ENCODE results near the gene MRPL4. TPM values are rescaled to one million over a fixed set of nuclear protein-coding genes. Genes with fewer than 3 reads are reported as not detected.
A peak's percentile ranks its signal among the peaks of the same experiment; 100 is the strongest.

The MRPL4 gene
- total and polyA plus RNA-seq, 10 of the 15 experiments (the other 5 are each of a cell fraction or from before 2014, with no cell fraction given) = 0.79 to 221 (median 112) TPM

GRCh38 chr19:10231612-10232228 lies 20.3 kb upstream of the MRPL4 start (continued):
- TF ChIP-seq USF1 (IDR thresholded peaks at IDR 0.05; ENCODE audit: borderline replicate concordance, extremely low read length, insufficient read depth, low read depth, low read length) (no peak), ATF2 (IDR thresholded peaks at IDR 0.05; ENCODE audit: low read length) (peak; percentile 55; the same call in 1 of the 2 replicates), HSF1 (IDR thresholded peaks at IDR 0.05; ENCODE audit: low read depth, low read length) (no peak)

- peaks cover 23% of the 10 kb centered on the region for H3K79me2 ChIP-seq (ENCODE audit: control insufficient read depth, insufficient read depth, low read length)
- in situ Hi-C loops (cut with MboI) (loop anchor here (25.0 kb wide), 1 partner anchor 1097 kb away; the partner anchor contains the start of genes OR7G3 and ZNF317), intact Hi-C loops (cut with micrococcal nuclease; ENCODE audit: unreplicated experiment) (no loop called here)
- SMC1A ChIA-PET (ENCODE audit: uncharacterized antibody, unreplicated experiment) = interaction anchor here (0.7 to 3.6 kb wide), 3 partner anchors 12 to 133 kb away, joined by 3 to 22 read pairs (median 4); no protein-coding TSS in a partner anchor
- FAIRE-seq (no peak), DNase-seq (ENCODE audit: low read depth, low spot score) (no peak), ATAC-seq (no peak)
- WGBS (ENCODE audit: insufficient coverage, insufficient replicate concordance, low lambda C conversion rate, missing lambda C conversion rate) = 94% methylated on average over 2 of the region's 4 CpGs
- no peak overlapping the region for H2AFZ ChIP-seq (ENCODE audit: control insufficient read depth, low read depth, low read length)
- H4K20me1 ChIP-seq (ENCODE audit: control insufficient read depth, insufficient read depth) = no peaks in the 10 kb centered on the region
- POLR2A ChIA-PET = interaction anchor here (0.7 to 3.3 kb wide), 3 partner anchors 12 to 148 kb away, joined by 4 to 35 read pairs (median 6); no protein-coding TSS in a partner anchor
- H3K4me1 ChIP-seq (ENCODE audit: control insufficient read depth, insufficient read depth, low read length) = peaks cover 45% of the 10 kb centered on the region
- no peaks in the 10 kb centered on the region; a peak in 1 of 4 replicates for H3K36me3 ChIP-seq (ENCODE audit: control insufficient read depth in 2 of 2, insufficient read depth in 2 of 2, low read length in 1 of 2)
- H3K4me2 ChIP-seq (ENCODE audit: control insufficient read depth, insufficient read depth) = no peak overlapping the region
- RAD21 ChIA-PET (ENCODE audit: unreplicated experiment) = interaction anchor here (0.6 to 1.0 kb wide), 3 partner anchors 9 to 194 kb away, joined by 3 to 5 read pairs (median 4); no protein-coding TSS in a partner anchor
- no peaks in the 10 kb centered on the region for H3K9me3 ChIP-seq (replicated peaks; ENCODE audit: control insufficient read depth, insufficient read depth, low read length)
- CTCF ChIA-PET = interaction anchor here (0.7 to 9.8 kb wide), 4 partner anchors 9 to 182 kb away, joined by 3 to 148 read pairs (median 4); partner anchors contain the start of gene MRPL4
- no peak overlapping the region for H3K4me3 ChIP-seq
- H3K27me3 ChIP-seq (replicated peaks in 1 of 2; ENCODE audit: control insufficient read depth in 2 of 2, insufficient read depth in 2 of 2, low read length in 1 of 2) = no peaks in the 10 kb centered on the region
- no peak overlapping the region for H3K9ac ChIP-seq (ENCODE audit: control insufficient read depth, insufficient read depth, low read length)
- no peak overlapping the region for H3K27ac ChIP-seq (ENCODE audit: control insufficient read depth, insufficient read depth)
- BruUV-seq (replicated peaks) = no TSS peak
- TF ChIP-seq PML (IDR thresholded peaks at IDR 0.05; ENCODE audit: low read length) = no peak
- no peak for TF ChIP-seq POLR2AphosphoS5 (IDR thresholded peaks at IDR 0.05; ENCODE audit: low read length)
- TF ChIP-seq CHD2 (IDR thresholded peaks at IDR 0.05; ENCODE audit: borderline replicate concordance, low read depth, low read length) = no peak
- no peak for TF ChIP-seq RAD21 (IDR thresholded peaks at IDR 0.05; ENCODE audit: insufficient read depth, low read depth, low read length)
- TF ChIP-seq ZNF24 (IDR thresholded peaks at IDR 0.05) = no peak
- no peak for TF ChIP-seq POLR2AphosphoS2 (IDR thresholded peaks at IDR 0.05; ENCODE audit: low read depth, low read length)
- no peak for TF ChIP-seq POLR2A (IDR thresholded peaks at IDR 0.05; ENCODE audit: low read depth, low read length)
- no peak for TF ChIP-seq RELA (IDR thresholded peaks at IDR 0.05; ENCODE audit: borderline replicate concordance, partially characterized antibody)
- TF ChIP-seq ELK1 (IDR thresholded peaks at IDR 0.05; ENCODE audit: low read depth, low read length) = no peak
- TF ChIP-seq MTA2 (IDR thresholded peaks at IDR 0.05; ENCODE audit: low read depth) = no peak
- TF ChIP-seq MTA3 (IDR thresholded peaks at IDR 0.05; ENCODE audit: borderline replicate concordance, low read length) = no peak
Observed at GRCh38 chr19:10233946-10234345, 18.1 kb upstream of the MRPL4 start.

Measured in GM12878 (cell line).